ENCODE results near the gene NPFF.

Gene NPFF

DNA sequence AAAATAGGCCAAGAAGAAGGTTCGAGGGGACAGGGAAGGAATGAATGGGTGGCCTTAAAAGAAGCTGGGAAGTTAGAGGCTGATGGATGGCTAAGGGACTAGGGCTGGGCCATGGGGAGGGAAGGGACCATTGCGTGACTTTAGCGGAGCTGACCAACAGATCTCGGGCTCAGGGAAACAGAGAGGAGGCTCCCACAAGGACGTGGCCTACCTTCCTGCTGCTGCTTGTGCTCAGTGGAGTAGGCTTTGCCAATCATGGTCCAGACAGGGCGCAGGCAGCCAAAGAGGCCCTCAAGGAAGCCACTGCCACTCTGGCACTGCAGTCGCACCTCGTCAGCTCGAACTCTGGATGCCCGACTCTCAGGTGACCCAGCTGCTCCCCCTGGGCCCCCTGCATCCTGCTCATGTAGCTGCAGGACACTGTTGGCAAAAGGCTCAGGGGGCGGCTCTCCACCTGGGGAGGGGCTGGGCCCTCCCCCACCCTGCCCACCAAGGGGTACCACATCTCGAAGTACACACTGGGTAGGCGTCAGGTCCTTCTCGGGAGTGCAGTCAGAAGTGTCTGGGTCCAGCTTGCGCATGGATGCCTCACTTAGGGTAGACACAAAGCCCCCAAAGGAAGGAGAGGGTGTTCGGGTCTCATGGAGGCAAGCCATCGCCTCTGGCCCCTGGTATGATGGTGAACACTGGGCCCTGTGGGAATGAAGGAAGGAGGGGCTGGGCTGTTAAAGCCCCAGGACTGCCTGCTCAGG is 20.4 kb downstream of the NPFF start:
- TF ChIP-seq, protein P1, sequence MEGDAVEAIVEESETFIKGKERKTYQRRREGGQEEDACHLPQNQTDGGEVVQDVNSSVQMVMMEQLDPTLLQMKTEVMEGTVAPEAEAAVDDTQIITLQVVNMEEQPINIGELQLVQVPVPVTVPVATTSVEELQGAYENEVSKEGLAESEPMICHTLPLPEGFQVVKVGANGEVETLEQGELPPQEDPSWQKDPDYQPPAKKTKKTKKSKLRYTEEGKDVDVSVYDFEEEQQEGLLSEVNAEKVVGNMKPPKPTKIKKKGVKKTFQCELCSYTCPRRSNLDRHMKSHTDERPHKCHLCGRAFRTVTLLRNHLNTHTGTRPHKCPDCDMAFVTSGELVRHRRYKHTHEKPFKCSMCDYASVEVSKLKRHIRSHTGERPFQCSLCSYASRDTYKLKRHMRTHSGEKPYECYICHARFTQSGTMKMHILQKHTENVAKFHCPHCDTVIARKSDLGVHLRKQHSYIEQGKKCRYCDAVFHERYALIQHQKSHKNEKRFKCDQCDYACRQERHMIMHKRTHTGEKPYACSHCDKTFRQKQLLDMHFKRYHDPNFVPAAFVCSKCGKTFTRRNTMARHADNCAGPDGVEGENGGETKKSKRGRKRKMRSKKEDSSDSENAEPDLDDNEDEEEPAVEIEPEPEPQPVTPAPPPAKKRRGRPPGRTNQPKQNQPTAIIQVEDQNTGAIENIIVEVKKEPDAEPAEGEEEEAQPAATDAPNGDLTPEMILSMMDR (IDR thresholded peaks at IDR 0.05), result no peak

DNA sequence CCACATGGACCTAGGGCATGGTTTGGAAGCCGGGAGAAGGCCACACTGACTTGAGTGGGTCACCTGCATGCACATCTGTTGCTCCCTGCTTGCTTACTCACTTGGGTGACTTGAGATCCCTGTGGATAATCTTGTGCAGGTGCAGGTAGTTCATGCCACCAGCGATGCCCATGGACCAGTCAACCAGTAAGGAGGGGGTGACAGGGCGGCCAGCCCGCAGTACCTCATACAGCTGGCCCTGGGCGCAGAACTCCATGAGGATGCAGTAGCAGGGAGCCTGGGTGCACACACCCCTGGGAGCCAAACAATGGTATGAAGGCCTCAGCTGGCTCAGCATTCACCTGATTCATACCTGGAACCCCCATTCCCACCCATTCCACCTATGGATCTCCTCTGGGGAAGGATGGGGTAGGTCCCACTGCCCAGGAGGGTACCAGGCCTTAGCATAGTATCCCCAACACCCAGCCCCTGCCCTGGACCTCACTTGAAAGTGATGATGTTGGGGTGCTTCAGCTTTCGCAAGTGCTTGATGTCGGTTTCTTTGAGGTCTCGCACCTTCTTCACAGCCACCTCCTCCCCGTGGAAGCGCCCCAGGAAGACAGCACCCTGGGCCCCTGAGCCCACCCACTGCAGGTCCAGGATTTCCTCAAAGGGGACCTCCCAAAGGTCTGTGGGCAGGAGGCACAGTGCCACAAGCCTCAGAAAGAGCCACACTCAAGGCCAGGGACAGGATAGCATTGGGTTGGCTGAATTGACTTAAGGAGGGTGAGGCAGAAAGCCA is 21.1 kb downstream of the NPFF start:
- TF ChIP-seq, protein P1 (IDR thresholded peaks at IDR 0.05), result no peak

DNA sequence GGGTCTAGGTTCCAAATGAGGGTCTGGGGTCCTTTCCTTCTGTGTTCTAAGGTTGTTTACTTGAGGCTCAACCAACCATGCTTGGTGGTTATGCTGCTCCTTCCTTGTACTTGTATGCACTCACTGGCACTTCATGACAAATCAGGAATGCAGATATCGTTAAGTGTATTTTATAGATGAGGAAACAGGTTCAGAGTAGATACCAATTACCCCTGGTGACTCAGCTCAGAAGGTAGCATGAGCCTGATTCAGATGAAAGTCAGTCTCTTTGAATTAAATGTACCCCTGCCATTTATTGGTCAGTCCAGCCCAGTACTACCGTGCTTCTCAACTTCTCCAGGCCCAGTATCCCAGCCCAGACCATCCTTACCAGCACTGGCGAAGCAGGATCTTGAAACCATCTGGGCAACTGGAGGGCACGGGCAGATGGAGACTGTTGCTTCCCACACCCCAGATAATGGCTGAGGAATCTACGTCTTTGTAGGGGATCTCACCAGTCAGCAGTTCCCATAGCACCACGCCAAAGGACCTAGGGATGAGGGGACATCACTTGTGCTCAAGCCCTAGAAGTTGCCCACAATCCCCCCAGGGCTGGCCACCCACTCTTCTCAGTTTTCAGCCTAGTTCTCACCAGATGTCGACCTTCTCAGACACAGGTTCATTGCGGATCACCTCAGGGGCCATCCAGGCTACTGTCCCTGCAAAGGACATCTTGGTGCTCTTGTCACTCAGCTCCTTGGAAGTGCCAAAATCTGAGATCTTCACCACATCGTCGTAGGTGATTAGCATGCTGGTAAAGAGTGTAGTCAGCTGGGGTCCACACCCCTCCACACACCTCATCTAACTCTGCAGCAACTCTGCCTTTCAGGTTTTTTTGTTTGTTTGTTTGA is 22.4 kb downstream of the NPFF start:
- TF ChIP-seq, protein P1 (IDR thresholded peaks at IDR 0.05), result no peak

DNA sequence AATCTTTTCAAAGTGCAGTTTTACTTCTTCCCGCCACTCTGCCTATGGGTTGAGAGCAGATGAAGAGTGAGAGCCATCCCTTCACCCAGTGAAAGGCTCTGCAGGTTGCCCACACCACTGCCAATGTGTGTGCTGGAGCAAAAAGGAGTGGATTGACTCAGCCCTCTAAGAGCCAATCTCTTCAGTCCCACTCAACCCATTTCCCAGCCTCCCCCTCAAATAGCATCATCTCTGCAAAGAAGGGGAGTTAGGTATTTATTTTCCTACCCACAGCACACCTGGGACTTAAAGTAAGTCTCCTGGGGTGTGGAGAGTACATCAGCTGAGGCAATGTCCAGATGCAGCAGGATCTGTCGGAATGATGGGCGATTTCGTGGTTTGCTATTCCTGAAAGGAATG is 23.3 kb downstream of the NPFF start:
- TF ChIP-seq, protein P1 (IDR thresholded peaks at IDR 0.05), result no peak

DNA sequence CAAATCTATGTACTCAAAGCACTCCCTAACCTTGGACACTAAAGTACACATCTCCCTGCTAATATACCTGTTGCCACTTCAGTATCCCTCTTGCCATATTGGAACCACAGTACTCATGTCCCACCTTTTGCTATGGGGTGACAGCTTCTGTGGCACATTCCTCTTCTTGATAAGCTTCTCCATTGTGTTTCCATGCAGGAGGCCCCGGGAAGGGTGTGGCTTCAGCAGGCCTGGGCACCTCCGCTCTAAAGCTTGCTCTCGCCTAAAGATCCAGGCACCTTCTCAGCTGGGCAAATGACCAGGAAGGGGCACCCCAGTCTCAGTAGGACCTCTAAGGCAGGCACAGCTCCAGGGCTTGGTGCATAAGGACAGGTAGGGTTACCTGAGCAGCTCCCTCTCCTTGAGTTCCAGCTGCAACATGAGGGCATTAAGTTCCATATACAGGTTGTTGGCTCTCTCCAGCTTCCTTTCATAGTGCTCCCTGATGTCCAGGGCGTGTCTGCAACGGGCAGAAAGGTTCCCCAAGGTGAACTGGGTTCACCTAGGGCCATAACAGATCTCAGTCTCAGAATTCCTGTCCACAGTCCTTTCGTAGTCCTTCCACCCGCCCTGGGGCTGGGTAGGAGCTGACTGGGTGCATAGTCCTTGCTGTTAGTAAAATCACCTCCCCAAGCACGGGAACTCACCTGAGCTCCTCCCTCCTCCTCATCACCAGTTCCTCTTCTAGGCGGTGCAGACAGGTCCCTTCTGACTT is 23.9 kb downstream of the NPFF start:
- TF ChIP-seq, protein P1 (IDR thresholded peaks at IDR 0.05), result no peak

DNA sequence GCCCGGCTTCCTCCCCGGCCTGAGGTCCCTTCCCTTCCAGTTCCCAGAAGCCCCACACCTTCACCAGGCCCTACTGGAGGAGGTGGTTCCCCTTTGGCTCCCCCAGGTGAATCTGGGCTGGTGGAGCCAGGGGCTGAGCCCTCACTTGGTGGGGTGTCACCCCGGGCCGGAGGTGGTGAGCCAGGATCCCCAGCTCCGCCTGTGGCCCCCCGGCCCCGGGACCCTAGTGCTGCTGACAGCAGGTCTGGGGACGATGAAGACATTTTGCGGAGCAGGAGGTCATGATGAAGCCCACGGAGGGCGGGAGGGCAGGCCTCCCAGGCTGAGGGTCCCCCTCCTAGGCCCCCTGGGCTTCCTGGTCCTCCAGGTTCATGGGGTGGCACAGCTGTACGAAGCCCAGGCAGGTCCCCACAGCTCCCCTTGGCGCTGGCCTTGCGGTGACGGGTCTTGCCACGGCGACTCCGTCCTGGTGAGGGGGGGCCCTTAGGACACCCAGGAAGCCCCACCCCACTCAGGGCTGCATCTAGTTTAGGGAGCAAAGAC is 24.6 kb downstream of the NPFF start:
- TF ChIP-seq, protein P1 (IDR thresholded peaks at IDR 0.05), result no peak
